Astrocyte of the cerebellum (primary cell): ENCODE measurements around the gene PLK5.

ENCODE experiments used
- DNase-seq: peaks from one replicate; pipeline ENCODE4 v3.0.0-alpha.2; 2011; ENCODE audit warnings: low read depth
- H3K4me3 ChIP-seq: 2 replicates; pipeline ENCODE4 v1.5.1; 2011; ENCODE audit warnings: mild to moderate bottlenecking, low read depth, low read length, moderate library complexity
- CTCF ChIP-seq: IDR thresholded peaks from 2 replicates; pipeline ENCODE4 v1.5.1; 2012; ENCODE audit warnings: low read length, low read depth, moderate library complexity, mild to moderate bottlenecking; ENCODE audit errors: missing control alignments
- in situ Hi-C: cut with HindIII; loops from 2 replicates; pipeline ENCODE4 v1.10.0; 2017; ENCODE audit warnings: low sequenced_read_pairs

The PLK5 gene

GRCh38 chr19:1567848-1568227 is 44.0 kb downstream of the PLK5 start:
- no peak for DNase-seq
- in situ Hi-C loops: no loop called here
- TF ChIP-seq CTCF: no peak
- H3K4me3 ChIP-seq: peak overlapping the region; percentile 57

GRCh38 chr19:1568320-1569019 is 44.6 kb downstream of the PLK5 start, which contains the start of gene MEX3D:
TSS of gene MEX3D (minus strand) at chr19:1568325. CDS start at chr19:1568058, 267 bp downstream.
- no peak for TF ChIP-seq CTCF
- in situ Hi-C loops: no loop called here
- peak within 1 kb of the TSS; percentile 57 for H3K4me3 ChIP-seq
- no peak for DNase-seq

- TF ChIP-seq CTCF: no peak
- H3K4me3 ChIP-seq: no peak overlapping the region
- in situ Hi-C loops: no loop called here
- DNase-seq: no peak
Observed at GRCh38 chr19:1569997-1570396, 46.1 kb downstream of the PLK5 start.

- DNase-seq: no peak
- no peak overlapping the region for H3K4me3 ChIP-seq
- in situ Hi-C loops: no loop called here
- no peak for TF ChIP-seq CTCF
Observed at GRCh38 chr19:1570836-1571235, 47.0 kb downstream of the PLK5 start.

- in situ Hi-C loops: no loop called here
- TF ChIP-seq CTCF: no peak
- no peak for DNase-seq
- H3K4me3 ChIP-seq: no peak overlapping the region
Observed at GRCh38 chr19:1571358-1571757, 47.5 kb downstream of the PLK5 start.

GRCh38 chr19:1572795-1573194 is 48.9 kb downstream of the PLK5 start:
- TF ChIP-seq CTCF: no peak
- no peak for DNase-seq
- no peak overlapping the region for H3K4me3 ChIP-seq
- in situ Hi-C loops: no loop called here
